ENCODE data around the gene VWA3A. TPM values are rescaled to one million over a fixed set of nuclear protein-coding genes. Genes with fewer than 3 reads are reported as not detected.
"Not testable (repeated sequence)": the region's sequence is repeated elsewhere in the genome, so short reads cannot be mapped to it uniquely, and the experiment has no call there.

Gene VWA3A
- polyA plus RNA-seq, 1 donor, result 0.06 TPM

DNA sequence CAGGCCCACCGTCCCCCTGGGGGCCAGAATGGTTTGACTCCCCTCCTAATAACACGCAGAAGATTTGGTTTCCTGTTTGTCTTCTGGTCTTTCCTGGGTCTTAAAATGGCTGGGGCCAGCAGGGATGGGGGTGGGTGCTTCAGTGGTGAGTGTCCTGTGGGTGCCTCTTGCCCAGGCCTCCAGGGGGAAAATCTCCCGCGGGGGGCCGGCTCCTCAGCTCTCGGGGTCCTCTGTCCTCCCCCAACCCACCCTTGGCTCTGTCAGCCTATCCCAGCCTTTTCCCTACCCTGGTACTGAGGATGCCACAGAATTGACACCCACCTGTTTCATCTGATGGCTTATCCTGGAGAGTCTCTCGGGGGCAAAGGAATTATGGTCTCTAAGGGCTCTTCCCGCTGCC, 46.1 kb downstream of the VWA3A start:
- DNase-seq, result no peak

GRCh38 chr16:22139008-22139407, 46.7 kb downstream of the VWA3A start:
- no peak for DNase-seq

DNA sequence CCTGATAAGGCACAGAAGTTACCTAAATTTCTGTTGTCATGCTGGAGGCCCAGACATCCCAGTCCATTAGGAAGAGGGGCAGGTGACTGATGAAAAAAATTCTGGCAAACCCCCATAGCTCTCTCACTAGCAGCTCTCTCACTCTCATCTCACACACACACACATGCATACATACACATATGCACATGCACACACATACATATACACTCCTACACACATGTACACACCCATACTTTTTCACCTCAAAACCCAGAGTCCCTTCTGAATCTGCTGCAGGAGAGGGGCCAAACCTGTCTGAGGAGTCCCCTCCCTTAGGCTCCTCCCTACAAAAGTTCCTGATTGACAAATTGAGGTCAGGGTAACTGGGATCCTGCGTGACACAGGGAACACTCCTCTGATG, 47.4 kb downstream of the VWA3A start:
- DNase-seq, result no peak

- no peak for DNase-seq
Observed at GRCh38 chr16:22141767-22142166, 49.4 kb downstream of the VWA3A start.

- no peak for DNase-seq
Observed at GRCh38 chr16:22144520-22144919, 52.2 kb downstream of the VWA3A start.

DNA sequence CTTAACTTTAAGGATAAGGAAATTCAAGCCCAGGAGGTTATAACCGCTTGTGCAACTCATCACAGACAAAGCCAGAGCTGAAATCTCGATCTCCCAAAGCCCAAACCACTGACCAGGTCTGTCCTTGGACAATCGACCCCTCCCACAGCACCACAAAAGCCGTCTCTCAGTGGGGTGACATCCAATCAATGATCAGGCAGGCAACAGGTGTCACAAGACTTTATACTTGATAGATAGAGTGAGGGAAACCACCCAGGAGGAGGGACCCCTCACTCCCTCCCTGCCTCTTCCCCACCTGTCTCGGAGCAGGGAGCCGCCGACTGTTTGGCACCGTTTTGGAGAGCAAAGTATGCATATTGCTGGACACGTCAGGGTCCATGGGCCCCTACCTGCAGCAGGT, 55.5 kb downstream of the VWA3A start:
- DNase-seq, result no peak

- DNase-seq, result no peak
Observed at GRCh38 chr16:22151246-22151998, 59.1 kb downstream of the VWA3A start.

- no peak for DNase-seq
Observed at GRCh38 chr16:22152316-22152715, 60.0 kb downstream of the VWA3A start.

GRCh38 chr16:22153078-22153477, 60.7 kb downstream of the VWA3A start:
- not testable (repeated sequence) for DNase-seq

DNA sequence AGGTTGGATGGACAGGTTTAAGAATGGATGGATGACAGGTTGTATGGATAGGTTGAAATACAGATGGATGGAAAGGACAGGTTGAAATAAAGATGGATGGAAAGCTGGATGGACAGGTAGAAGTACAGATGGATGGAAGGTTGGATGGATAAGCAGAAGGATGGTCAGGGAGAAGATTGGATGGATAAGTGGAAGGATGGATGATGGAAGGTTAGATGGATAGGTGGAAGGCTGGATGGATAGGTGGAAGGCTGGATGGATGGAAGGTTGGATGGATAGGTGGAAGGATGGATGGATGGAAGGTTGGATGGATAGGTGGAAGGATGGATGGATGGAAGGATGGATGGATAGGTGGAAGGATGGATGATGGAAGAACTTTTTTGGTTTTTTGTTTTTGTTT, 69.1 kb downstream of the VWA3A start:
- no peak for DNase-seq

DNA sequence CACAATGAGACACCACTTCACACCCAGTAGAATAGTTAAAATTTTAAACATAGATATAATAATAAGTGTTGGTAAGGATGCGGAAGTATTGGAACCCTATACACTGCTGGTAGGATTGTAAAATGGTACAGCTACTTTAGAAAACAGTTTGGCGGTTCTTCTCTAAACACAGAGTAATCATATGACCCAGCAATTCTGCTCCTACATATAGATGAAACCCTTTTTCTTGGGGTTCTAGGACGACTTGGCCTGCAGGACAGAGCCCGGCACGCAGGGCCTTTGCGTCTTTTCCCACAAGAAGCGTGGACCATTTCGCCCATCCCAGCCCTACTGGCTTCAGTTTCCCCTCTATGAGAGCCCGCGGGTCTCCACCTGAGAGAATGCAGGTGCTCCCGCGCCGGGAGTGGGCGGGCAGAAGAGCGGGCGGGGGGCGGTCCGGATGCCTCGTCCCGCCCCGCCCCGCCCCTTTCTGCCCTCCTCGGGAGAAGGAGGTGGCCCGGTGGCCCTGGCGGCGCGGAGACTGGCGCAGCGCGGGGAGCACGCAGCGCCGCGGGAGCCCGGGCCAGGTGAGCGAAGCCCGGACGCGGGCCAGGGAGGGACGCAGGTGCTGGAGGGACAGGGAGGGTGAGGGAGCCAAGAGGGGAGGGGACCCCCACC, 69.8 kb downstream of the VWA3A start, which contains the start of gene SDR42E2:
SDR42E2 (plus strand) TSS at position 508 of the 657 bp plus-strand sequence. CDS start 3,077 bp downstream, outside the sequence.
- no peak for DNase-seq

GRCh38 chr16:22162656-22163009, 70.3 kb downstream of the VWA3A start:
- DNase-seq, result no peak

GRCh38 chr16:22163806-22164205, 71.5 kb downstream of the VWA3A start:
- DNase-seq, result no peak

DNA sequence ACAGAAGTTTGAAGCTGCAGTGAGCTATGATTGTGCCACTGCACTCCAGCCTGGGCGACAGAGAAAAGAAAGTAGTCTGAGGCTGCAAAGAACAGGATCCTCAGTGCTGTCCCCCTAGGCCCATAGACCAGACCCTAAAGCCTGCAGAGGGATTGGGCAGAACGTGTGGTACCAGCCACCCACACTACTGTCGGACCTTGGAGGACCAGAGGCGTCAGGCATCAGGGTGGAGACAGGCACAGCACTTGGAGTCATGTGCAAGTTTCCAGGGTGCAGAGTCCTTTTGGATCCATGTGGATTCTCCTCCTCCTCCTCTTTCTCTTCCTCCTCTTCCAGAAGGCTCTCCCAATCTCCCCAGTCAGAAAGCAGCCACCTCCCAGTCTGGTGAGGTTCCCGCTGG, 72.1 kb downstream of the VWA3A start:
- DNase-seq, result no peak

DNA sequence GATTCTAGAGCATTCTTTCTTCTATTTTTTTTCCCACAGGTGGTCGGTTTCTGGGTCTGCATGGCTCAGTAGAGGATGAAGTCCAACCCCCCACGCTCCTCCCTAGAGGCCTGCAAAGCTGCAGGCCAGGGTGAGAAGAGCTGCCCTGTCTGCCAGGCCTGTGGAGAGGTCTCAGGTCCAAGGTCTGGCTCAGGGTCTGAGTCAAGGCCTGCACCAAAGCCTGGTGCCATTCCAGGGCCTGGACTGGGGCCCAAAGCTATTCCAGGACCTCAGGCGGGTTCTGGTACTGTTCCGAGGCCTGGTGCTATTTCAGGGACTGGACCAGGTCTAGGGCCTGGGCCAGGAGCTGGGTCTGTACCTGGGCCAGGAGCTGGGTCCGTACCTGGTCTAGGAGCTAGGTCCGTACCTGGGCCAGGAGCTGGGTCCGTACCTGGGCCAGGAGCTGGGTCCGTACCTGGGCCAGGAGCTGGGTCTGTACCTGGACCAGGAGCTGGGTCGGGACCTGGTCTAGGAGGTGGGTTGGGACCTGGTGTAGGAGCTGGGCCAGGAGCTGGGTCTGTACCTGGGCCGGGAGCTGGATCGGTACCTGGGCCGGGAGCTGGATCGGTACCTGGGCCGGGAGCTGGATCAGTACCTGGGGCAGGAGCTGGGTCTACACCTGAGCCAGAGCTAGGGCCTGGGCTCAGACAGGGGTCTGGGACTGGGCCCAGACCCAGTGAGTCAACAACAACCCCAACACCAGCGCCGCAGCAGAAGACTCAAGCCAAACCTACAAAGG, 73.4 kb downstream of the VWA3A start:
- no peak for DNase-seq

- no peak for DNase-seq
Observed at GRCh38 chr16:22171953-22172352, 79.6 kb downstream of the VWA3A start.

DNA sequence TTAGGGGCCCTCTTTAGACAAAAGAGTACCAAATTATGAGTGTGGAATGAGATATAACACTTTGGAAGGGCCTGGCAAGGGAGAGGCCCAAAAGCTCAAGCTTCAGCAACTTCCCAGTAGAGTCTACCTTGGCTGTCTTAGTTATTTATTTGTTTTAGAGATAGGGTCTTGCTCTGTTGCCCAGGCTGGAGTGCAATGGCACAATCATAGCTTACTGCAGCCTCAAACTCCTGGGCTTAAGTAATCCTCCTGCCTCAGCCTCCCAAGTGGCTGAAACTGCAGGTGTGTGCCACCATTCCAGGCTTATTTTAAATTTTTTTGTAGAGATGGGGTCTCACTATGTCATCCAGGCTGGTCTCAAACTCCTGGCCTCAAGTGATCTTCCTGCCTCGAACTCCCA, 80.3 kb downstream of the VWA3A start:
- not testable (repeated sequence) for DNase-seq

DNA sequence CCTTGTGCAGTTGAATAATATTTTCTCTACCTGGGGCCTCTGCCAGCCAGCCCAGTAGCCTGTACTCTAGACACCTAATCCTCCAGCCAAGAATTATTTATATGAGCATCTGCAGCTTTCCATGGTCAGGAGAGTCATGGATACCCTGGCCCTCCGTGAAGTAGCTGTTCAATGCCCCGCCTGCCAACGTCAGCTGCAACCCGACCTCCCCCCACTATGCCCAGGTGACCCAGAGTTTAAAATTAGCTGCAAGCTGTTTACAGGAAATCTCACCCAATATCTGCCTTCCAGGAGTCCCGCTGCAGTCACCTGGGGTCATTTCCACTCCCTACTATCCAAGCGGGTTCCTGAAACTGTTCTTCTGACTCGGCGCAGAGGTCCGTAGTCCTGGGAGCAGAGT, 82.3 kb downstream of the VWA3A start:
- DNase-seq, result no peak

- DNase-seq, result no peak
Observed at GRCh38 chr16:22177968-22178930, 85.9 kb downstream of the VWA3A start.

DNA sequence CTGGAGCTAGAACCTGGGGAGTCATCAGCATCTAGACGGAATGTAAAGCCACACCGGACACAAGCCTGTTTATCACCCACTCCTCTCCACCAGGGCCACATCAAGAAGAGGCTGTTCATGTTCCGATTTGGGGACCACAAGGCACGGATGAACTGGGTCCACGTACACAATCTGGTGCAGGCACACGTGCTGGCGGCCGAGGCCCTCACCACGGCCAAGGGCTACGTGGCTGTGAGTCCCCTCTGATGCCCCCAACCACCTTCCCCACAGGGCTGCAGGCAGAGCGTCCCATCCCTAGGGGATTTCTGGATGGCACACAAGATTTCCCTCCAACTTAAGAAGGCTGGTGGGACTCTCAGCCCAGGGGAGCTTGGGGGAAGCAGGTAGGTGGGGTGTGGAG, 89.1 kb downstream of the VWA3A start:
- no peak for DNase-seq

DNA sequence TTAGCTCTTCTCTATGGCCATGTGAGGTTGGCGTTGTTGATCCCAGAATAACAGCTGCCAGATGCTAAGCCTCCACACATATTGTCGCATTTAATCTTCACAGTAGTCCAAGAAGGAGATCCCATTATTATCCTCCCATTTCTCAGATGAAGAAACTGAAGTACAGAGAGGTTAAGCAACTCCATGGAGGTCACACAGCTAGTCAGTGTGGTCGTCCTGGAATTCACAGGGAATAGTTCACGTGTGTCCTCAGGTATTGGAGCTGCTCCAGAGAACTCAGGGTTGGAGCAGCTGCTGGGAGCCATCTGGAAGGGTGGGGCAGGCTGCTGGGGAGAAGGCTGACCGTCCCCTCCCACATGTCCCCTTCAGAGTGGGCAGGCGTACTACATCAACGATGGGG, 89.5 kb downstream of the VWA3A start:
- DNase-seq, result no peak

DNA sequence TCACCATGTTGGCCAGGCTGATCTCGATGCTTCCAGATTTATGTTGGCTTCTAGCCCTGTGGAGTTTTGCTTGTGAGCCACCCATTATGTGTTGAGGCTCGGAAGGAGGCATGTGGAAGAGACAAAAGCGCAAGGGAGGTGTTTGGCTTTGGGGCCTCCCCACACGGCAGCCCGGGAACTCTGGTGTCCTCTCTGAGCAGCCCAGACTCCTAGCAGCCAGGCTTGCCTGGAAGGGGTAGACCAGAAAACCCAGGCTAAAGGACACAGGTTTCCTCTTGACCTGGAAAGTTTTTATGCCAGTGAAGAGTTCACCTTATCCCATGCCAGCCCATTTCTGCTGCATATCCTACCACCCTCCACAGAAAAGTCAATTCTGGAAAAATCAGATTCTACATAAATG, 91.0 kb downstream of the VWA3A start:
- no peak for DNase-seq

All from hindlimb muscle (tissue), 1 donor.